ENCODE data around the gene KIF5B.

KIF5B gene

GRCh38 chr10:31978156-31978483 lies 78.1 kb downstream of the KIF5B start:
- TF ChIP-seq SPI1 (IDR thresholded peaks at IDR 0.05; ENCODE audit: borderline replicate concordance, low read depth) = no peak
- no peak for TF ChIP-seq CTCF (IDR thresholded peaks at IDR 0.05; ENCODE audit: insufficient read depth, low read length)
- no peak for TF ChIP-seq GABPA (IDR thresholded peaks at IDR 0.05; ENCODE audit: low read depth)
- TF ChIP-seq REST (IDR thresholded peaks at IDR 0.05; ENCODE audit: insufficient replicate concordance, low read depth) = no peak
- no peak for TF ChIP-seq POLR2AphosphoS5 (IDR thresholded peaks at IDR 0.05; ENCODE audit: low read depth)

GRCh38 chr10:31977440-31978155 lies 78.6 kb downstream of the KIF5B start:
- DNase-seq (ENCODE audit: low read depth in 1 of 2, low spot score in 1 of 2) = peak; percentile 60 to 68
- no peaks in the 10 kb centered on the region for H3K27me3 ChIP-seq (ENCODE audit: insufficient read depth, poor library complexity, severe bottlenecking)
- no peak for TF ChIP-seq REST (IDR thresholded peaks at IDR 0.05; ENCODE audit: insufficient replicate concordance, low read depth)
- peak; percentile 82 for TF ChIP-seq SPI1 (IDR thresholded peaks at IDR 0.05; ENCODE audit: borderline replicate concordance, low read depth)
- peak; percentile 92 for TF ChIP-seq POLR2AphosphoS5 (IDR thresholded peaks at IDR 0.05; ENCODE audit: low read depth)
- TF ChIP-seq CTCF (IDR thresholded peaks at IDR 0.05; ENCODE audit: insufficient read depth, low read length) = no peak
- no peak for TF ChIP-seq GABPA (IDR thresholded peaks at IDR 0.05; ENCODE audit: low read depth)
- no peak overlapping the region; the same call in 1 of the 2 replicates for H3K4me3 ChIP-seq (replicated peaks; ENCODE audit: insufficient read depth, low read length)
- peak overlapping the region; percentile 66 for H3K27ac ChIP-seq (replicated peaks)

More at GRCh38 chr10:31978156-31978483, 78.1 kb downstream of the KIF5B start:
- H3K27ac ChIP-seq (replicated peaks) = no peak overlapping the region; the same call in 1 of the 2 replicates
- H3K27me3 ChIP-seq (ENCODE audit: insufficient read depth, poor library complexity, severe bottlenecking) = no peaks in the 10 kb centered on the region
- DNase-seq (ENCODE audit: low read depth in 1 of 2, low spot score in 1 of 2) = no peak
- no peak overlapping the region for H3K4me3 ChIP-seq (replicated peaks; ENCODE audit: insufficient read depth, low read length)

GRCh38 chr10:31975157-31975765 lies 81.0 kb downstream of the KIF5B start:
- Histone ChIP-seq H3K27ac (replicated peaks) (no peak overlapping the region), H3K27me3 (ENCODE audit: insufficient read depth, poor library complexity, severe bottlenecking) (no peaks in the 10 kb centered on the region), H3K4me3 (replicated peaks; ENCODE audit: insufficient read depth, low read length) (no peak overlapping the region)
- TF ChIP-seq REST (IDR thresholded peaks at IDR 0.05; ENCODE audit: insufficient replicate concordance, low read depth) = no peak
- TF ChIP-seq GABPA (IDR thresholded peaks at IDR 0.05; ENCODE audit: low read depth) = no peak
- no peak for TF ChIP-seq SPI1 (IDR thresholded peaks at IDR 0.05; ENCODE audit: borderline replicate concordance, low read depth)
- no peak for TF ChIP-seq CTCF (IDR thresholded peaks at IDR 0.05; ENCODE audit: insufficient read depth, low read length)
- TF ChIP-seq POLR2AphosphoS5 (IDR thresholded peaks at IDR 0.05; ENCODE audit: low read depth) = no peak
- DNase-seq (ENCODE audit: low read depth in 1 of 2, low spot score in 1 of 2) = no peak

Data from HL-60 (cell line).